Spleen (tissue), 11 donors: ENCODE measurements around the gene GATA3. TPM values are rescaled to one million over a fixed set of nuclear protein-coding genes. Genes with fewer than 3 reads are reported as not detected.
"Not testable (repeated sequence)": the region's sequence is repeated elsewhere in the genome, so short reads cannot be mapped to it uniquely, and the experiment has no call there.

Source experiments
- DNase-seq: peaks from one replicate; pipeline ENCODE4 v3.0.0-alpha.2; 2020
- H3K27ac ChIP-seq, 8 donors: fragments of 200-600 bp; sonication (generic) in 7 of 8; 1 replicate in 4 of 8; 2 replicates in 4 of 8; pipeline versions ENCODE4 v1.5.0 to v1.8.0; 2016 to 2021; ENCODE audit warnings: inconsistent platforms in 4 of 8, mild to moderate bottlenecking in 4 of 8, moderate library complexity in 1 of 8
- H3K27me3 ChIP-seq, 7 donors: fragments of 200-600 bp; sonication (generic) in 6 of 7; replicated peaks in 1 of 7; 1 replicate in 4 of 7; 2 replicates in 3 of 7; pipeline versions ENCODE4 v1.5.0 to v1.8.0; 2016 to 2021; ENCODE audit warnings: inconsistent platforms in 3 of 7, mild to moderate bottlenecking in 1 of 7
- H3K36me3 ChIP-seq, 6 donors: fragments of 200-600 bp; sonication (generic) in 5 of 6; 1 replicate in 4 of 6; 2 replicates in 2 of 6; pipeline versions ENCODE4 v1.5.0 to v1.8.0; 2016 to 2021; ENCODE audit warnings: inconsistent platforms in 2 of 6
- H3K4me1 ChIP-seq, 6 donors: fragments of 200-600 bp; sonication (generic) in 5 of 6; 1 replicate in 3 of 6; 2 replicates in 3 of 6; pipeline versions ENCODE4 v1.5.0 to v1.8.0; 2016 to 2021; ENCODE audit warnings: inconsistent platforms in 3 of 6
- H3K4me3 ChIP-seq, 8 donors: fragments of 200-600 bp; sonication (generic) in 7 of 8; 1 replicate in 4 of 8; 2 replicates in 4 of 8; pipeline versions ENCODE4 v1.5.0 to v1.8.0; 2016 to 2021; ENCODE audit warnings: inconsistent platforms in 4 of 8, mild to moderate bottlenecking in 4 of 8, moderate library complexity in 2 of 8
- H3K9me3 ChIP-seq, 8 donors: fragments of 200-600 bp; sonication (generic) in 7 of 8; 1 replicate in 4 of 8; 2 replicates in 4 of 8; pipeline versions ENCODE4 v1.5.0 to v1.8.0; 2016 to 2021; ENCODE audit warnings: inconsistent platforms in 4 of 8
- POLR2A ChIP-seq, 3 donors: fragments of 450-650 bp; IDR thresholded peaks; one replicate each; pipeline ENCODE4 v1.5.1; 2017; ENCODE audit warnings: antibody characterized with exemption in 3 of 3, mild to moderate bottlenecking in 1 of 3
- POLR2AphosphoS5 ChIP-seq, 3 donors: sonication (generic); formaldehyde crosslinking; IDR thresholded peaks; one replicate each; pipeline ENCODE4 v1.5.1; 2017; ENCODE audit warnings: antibody characterized with exemption in 3 of 3
- WGBS, 5 donors: extraction: QIAGEN DNeasy Blood & Tissue Kit in 3 of 5; methylation state at CpG; one replicate each; pipeline versions ENCODE4 v1.1.5 to v1.1.7; 2013 to 2018; 5-methylcytosine and 5-hydroxymethylcytosine counted together
- intact Hi-C: fragments of 100-400 bp; cut with DNase I; formaldehyde crosslinking; loops from one replicate; pipeline ENCODE4 v1.15.0; 2023; ENCODE audit warnings: low total_unique reads
- polyA plus RNA-seq, 3 donors: library from polyadenylated mRNA; stranded (reverse); fragments of 200-250 nt; gene quantifications; one replicate each; pipeline ENCODE4 v1.2.1, GENCODE V29; 2013
- total RNA-seq, 7 donors: library from RNA; depleted of rRNA in 3 of 7; stranded (reverse); fragments of >200 nt in 3 of 7; fragmentation: NEBNext Ultra II Directional in 4 of 7; extraction: Animal tissue kit (Norgen Biotek cat#: 25700) in 4 of 7; gene quantifications; one replicate each; pipeline versions ENCODE4 v1.1.0 to v1.2.1, GENCODE V29; 2016 to 2021
- TF ChIP-seq, protein P1 (sequence below), 11 experiments: fragments of 200-600 bp in 7 of 11; fragments of 450-650 bp in 4 of 11; sonication (generic) in 4 of 11; IDR thresholded peaks in 8 of 11; conservative IDR thresholded peaks in 3 of 11; 1 replicate in 7 of 11; 2 replicates in 4 of 11; pipeline versions ENCODE4 v1.4.0 to v1.8.0; 2016 to 2021; ENCODE audit warnings: antibody characterized with exemption in 11 of 11, inconsistent platforms in 4 of 11, mild to moderate bottlenecking in 1 of 11
- donor health status: healthy with polysubstance abuse.
- donor health status: DM: no; HTN: no; CAD: no; lungs with moderate emphysema.
- donor health status: DM: no; HTN: no; CAD: no.
- donor health status: Bipolar disorder and iron deficiency.
- donor health status: healthy.
- donor health status: DM: no; HTN: no; CAD: no.
- donor health status: DM: yes; HTN: yes; CAD: no.

The GATA3 gene
- total and polyA plus RNA-seq, 10 donors, result 2.2 to 15.4 (median 6.0) TPM

GRCh38 chr10:8023321-8023720 lies 31.2 kb upstream of the GATA3 start:
- H3K27me3 ChIP-seq, result peaks cover 0 to 32% (median 0%) of the 10 kb centered on the region in 7 donors
- peaks cover 0 to 5% (median 0%) of the 10 kb centered on the region in 6 donors for H3K4me1 ChIP-seq
- 80 to 90% (median 85%) methylated on average over 4 of the region's 4 CpGs for WGBS, 5 donors
- no peak overlapping the region for H3K27ac ChIP-seq
- no peak overlapping the region for H3K4me3 ChIP-seq
- no peak for DNase-seq
- intact Hi-C loops, result no loop called here
- H3K36me3 ChIP-seq, result no peaks in the 10 kb centered on the region
- TF ChIP-seq POLR2A (IDR thresholded peaks at IDR 0.05) (no peak), POLR2AphosphoS5 (IDR thresholded peaks at IDR 0.05) (no peak)
- TF ChIP-seq, protein P1, sequence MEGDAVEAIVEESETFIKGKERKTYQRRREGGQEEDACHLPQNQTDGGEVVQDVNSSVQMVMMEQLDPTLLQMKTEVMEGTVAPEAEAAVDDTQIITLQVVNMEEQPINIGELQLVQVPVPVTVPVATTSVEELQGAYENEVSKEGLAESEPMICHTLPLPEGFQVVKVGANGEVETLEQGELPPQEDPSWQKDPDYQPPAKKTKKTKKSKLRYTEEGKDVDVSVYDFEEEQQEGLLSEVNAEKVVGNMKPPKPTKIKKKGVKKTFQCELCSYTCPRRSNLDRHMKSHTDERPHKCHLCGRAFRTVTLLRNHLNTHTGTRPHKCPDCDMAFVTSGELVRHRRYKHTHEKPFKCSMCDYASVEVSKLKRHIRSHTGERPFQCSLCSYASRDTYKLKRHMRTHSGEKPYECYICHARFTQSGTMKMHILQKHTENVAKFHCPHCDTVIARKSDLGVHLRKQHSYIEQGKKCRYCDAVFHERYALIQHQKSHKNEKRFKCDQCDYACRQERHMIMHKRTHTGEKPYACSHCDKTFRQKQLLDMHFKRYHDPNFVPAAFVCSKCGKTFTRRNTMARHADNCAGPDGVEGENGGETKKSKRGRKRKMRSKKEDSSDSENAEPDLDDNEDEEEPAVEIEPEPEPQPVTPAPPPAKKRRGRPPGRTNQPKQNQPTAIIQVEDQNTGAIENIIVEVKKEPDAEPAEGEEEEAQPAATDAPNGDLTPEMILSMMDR (IDR thresholded peaks at IDR 0.05 in 8 of 11, conservative IDR thresholded peaks at IDR 0.05 in 3 of 11), result no peak
- no peaks in the 10 kb centered on the region for H3K9me3 ChIP-seq

DNA sequence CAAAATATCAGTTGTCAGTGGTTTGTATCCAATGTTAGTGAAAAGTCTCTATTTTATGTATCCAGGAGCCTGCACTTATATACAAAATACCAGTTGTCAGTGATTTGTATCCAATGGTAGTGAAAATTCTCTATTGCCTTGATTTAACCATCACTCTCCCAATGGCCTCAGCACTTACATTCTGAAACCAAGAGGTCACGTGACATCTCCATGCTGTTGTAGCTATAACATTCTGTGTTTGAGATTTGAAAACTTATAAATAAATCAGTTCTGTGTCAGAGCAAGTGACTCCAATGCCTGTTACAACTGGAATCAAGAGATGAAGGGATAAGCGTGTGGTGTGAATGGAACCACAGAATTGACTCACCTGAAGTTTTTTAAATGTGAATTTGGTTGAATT lies 30.6 kb upstream of the GATA3 start:
- peaks cover 0 to 32% (median 0%) of the 10 kb centered on the region in 7 donors for H3K27me3 ChIP-seq
- H3K27ac ChIP-seq, result no peak overlapping the region
- H3K9me3 ChIP-seq, result no peaks in the 10 kb centered on the region
- H3K4me3 ChIP-seq, result no peak overlapping the region
- no peaks in the 10 kb centered on the region for H3K36me3 ChIP-seq
- intact Hi-C loops, result no loop called here
- 88 to 98% (median 91%) methylated on average over 2 of the region's 2 CpGs for WGBS, 5 donors
- no peak for DNase-seq
- H3K4me1 ChIP-seq, result peaks cover 0 to 5% (median 0%) of the 10 kb centered on the region in 6 donors
- TF ChIP-seq POLR2A (IDR thresholded peaks at IDR 0.05), result no peak
- no peak for TF ChIP-seq POLR2AphosphoS5 (IDR thresholded peaks at IDR 0.05)
- TF ChIP-seq, protein P1 (IDR thresholded peaks at IDR 0.05 in 8 of 11, conservative IDR thresholded peaks at IDR 0.05 in 3 of 11), result no peak

GRCh38 chr10:8026349-8027259 lies 27.9 kb upstream of the GATA3 start:
- H3K4me3 ChIP-seq, result peak overlapping the region in 3 of 8 donors; percentile 19 to 50 (median 21)

GRCh38 chr10:8031211-8031610 lies 23.3 kb upstream of the GATA3 start:
- intact Hi-C loops, DNase-seq, H3K9me3 ChIP-seq, H3K27ac ChIP-seq, H3K36me3 ChIP-seq, H3K4me3 ChIP-seq: not testable (repeated sequence)
- WGBS, 5 donors, result 84 to 94% (median 89%) methylated on average over 5 of the region's 5 CpGs
- Histone ChIP-seq H3K4me1 (peaks cover 4 to 31% (median 22%) of the 10 kb centered on the region in 6 donors), H3K27me3 (peaks cover 8 to 84% (median 49%) of the 10 kb centered on the region in 7 donors)

More at GRCh38 chr10:8026349-8027259, 27.9 kb upstream of the GATA3 start:
- peaks cover 0 to 57% (median 3%) of the 10 kb centered on the region in 7 donors for H3K27me3 ChIP-seq
- WGBS, 5 donors, result 42 to 67% (median 50%) methylated on average over 17 of the region's 17 CpGs
- no peaks in the 10 kb centered on the region for H3K9me3 ChIP-seq
- H3K36me3 ChIP-seq, result no peaks in the 10 kb centered on the region
- H3K27ac ChIP-seq, result no peak overlapping the region
- DNase-seq, result no peak
- TF ChIP-seq, protein P1 (IDR thresholded peaks at IDR 0.05 in 8 of 11, conservative IDR thresholded peaks at IDR 0.05 in 3 of 11), result no peak
- TF ChIP-seq POLR2AphosphoS5 (IDR thresholded peaks at IDR 0.05) (no peak), POLR2A (IDR thresholded peaks at IDR 0.05) (no peak)
- peaks cover 0 to 5% (median 0%) of the 10 kb centered on the region in 6 donors for H3K4me1 ChIP-seq
- intact Hi-C loops, result no loop called here
